ENCODE data around the gene EGFR.

EGFR gene

GRCh38 chr7:55189878-55190436 is 171.1 kb downstream of the EGFR start:
- no peak for DNase-seq (ENCODE audit: low read depth)
- no peak overlapping the region for H3K4me3 ChIP-seq (ENCODE audit: low read depth, low read length)
- TF ChIP-seq MYC (IDR thresholded peaks at IDR 0.05; ENCODE audit: low read depth, low read length), result no peak
- TF ChIP-seq, protein P1, sequence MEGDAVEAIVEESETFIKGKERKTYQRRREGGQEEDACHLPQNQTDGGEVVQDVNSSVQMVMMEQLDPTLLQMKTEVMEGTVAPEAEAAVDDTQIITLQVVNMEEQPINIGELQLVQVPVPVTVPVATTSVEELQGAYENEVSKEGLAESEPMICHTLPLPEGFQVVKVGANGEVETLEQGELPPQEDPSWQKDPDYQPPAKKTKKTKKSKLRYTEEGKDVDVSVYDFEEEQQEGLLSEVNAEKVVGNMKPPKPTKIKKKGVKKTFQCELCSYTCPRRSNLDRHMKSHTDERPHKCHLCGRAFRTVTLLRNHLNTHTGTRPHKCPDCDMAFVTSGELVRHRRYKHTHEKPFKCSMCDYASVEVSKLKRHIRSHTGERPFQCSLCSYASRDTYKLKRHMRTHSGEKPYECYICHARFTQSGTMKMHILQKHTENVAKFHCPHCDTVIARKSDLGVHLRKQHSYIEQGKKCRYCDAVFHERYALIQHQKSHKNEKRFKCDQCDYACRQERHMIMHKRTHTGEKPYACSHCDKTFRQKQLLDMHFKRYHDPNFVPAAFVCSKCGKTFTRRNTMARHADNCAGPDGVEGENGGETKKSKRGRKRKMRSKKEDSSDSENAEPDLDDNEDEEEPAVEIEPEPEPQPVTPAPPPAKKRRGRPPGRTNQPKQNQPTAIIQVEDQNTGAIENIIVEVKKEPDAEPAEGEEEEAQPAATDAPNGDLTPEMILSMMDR (IDR thresholded peaks at IDR 0.05; ENCODE audit: low read depth, low read length), result no peak
- TF ChIP-seq POLR2A (IDR thresholded peaks at IDR 0.05; ENCODE audit: extremely low read depth, insufficient read length), result no peak
- no peak for TF ChIP-seq MAX (IDR thresholded peaks at IDR 0.05; ENCODE audit: low read depth, low read length)

DNA sequence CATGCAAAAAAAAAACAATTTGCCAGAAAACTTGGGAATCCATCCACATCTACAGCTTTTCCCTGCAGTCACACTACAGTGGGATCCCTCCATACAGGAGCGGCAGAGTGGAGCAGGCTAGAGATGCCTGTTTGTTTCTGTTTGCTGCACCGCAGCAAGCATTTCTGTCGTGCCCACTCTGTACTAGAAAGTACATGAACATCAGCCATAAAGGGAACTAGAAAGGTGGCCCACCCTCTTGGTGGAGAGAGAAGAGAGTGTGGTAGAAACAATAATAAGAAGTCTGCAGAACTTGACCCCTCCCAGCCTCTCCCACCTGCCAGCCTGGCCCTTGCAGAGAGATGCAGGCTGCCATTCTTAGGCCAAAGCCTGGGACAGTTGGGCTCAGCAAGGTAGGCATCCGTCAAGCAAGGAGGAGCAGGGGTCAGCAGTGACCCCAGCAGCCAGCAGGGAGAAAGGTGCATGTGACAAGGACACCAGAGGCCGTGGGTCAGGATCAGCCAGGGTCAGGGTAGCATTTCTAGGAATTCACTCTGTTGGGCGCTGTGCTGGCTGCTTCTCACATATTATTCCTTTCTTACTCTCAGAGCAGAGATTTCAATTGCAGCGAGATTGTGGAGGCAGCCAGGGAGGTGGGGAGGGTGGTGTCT is 171.8 kb downstream of the EGFR start:
- TF ChIP-seq, protein P1 (IDR thresholded peaks at IDR 0.05; ENCODE audit: low read depth, low read length), result no peak
- H3K4me3 ChIP-seq (ENCODE audit: low read depth, low read length), result no peak overlapping the region
- DNase-seq (ENCODE audit: low read depth), result no peak

DNA sequence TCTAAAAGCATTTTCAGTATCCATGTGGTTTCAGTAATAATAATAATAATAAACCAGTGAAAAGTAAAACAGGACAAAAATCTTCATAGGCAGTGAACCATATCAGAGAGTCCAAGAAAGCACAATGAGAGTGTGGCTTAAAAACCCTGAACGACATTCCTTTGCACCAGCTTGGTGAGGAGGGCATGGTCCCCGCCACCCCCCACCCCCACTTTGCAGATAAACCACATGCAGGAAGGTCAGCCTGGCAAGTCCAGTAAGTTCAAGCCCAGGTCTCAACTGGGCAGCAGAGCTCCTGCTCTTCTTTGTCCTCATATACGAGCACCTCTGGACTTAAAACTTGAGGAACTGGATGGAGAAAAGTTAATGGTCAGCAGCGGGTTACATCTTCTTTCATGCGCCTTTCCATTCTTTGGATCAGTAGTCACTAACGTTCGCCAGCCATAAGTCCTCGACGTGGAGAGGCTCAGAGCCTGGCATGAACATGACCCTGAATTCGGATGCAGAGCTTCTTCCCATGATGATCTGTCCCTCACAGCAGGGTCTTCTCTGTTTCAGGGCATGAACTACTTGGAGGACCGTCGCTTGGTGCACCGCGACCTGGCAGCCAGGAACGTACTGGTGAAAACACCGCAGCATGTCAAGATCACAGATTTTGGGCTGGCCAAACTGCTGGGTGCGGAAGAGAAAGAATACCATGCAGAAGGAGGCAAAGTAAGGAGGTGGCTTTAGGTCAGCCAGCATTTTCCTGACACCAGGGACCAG is 172.5 kb downstream of the EGFR start:
- DNase-seq (ENCODE audit: low read depth), result no peak
- TF ChIP-seq POLR2A (IDR thresholded peaks at IDR 0.05; ENCODE audit: extremely low read depth, insufficient read length) (no peak), MYC (IDR thresholded peaks at IDR 0.05; ENCODE audit: low read depth, low read length) (no peak), MAX (IDR thresholded peaks at IDR 0.05; ENCODE audit: low read depth, low read length) (no peak)
- TF ChIP-seq, protein P1 (IDR thresholded peaks at IDR 0.05; ENCODE audit: low read depth, low read length), result no peak
- H3K4me3 ChIP-seq (ENCODE audit: low read depth, low read length), result no peak overlapping the region

DNA sequence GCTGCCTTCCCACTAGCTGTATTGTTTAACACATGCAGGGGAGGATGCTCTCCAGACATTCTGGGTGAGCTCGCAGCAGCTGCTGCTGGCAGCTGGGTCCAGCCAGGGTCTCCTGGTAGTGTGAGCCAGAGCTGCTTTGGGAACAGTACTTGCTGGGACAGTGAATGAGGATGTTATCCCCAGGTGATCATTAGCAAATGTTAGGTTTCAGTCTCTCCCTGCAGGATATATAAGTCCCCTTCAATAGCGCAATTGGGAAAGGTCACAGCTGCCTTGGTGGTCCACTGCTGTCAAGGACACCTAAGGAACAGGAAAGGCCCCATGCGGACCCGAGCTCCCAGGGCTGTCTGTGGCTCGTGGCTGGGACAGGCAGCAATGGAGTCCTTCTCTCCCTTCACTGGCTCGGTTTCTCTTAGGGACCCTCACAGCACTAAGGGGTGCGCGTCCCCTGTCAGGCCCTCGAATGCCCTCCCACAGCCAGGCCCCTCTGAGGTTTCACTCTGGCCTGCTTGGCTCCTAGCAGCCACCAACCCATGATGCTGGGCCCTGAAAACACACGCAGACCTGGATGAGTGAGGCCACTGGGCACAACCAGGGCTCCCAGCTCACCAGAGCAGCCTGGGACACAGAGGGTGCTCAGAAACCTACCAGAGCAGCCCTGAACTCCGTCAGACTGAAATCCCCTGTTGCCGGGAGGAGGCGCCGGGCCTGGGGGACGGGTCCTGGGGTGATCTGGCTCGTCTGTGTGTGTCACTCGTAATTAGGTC is 173.3 kb downstream of the EGFR start:
- no peak overlapping the region for H3K4me3 ChIP-seq (ENCODE audit: low read depth, low read length)
- TF ChIP-seq POLR2A (IDR thresholded peaks at IDR 0.05; ENCODE audit: extremely low read depth, insufficient read length) (no peak), MYC (IDR thresholded peaks at IDR 0.05; ENCODE audit: low read depth, low read length) (no peak)
- no peak for DNase-seq (ENCODE audit: low read depth)

DNA sequence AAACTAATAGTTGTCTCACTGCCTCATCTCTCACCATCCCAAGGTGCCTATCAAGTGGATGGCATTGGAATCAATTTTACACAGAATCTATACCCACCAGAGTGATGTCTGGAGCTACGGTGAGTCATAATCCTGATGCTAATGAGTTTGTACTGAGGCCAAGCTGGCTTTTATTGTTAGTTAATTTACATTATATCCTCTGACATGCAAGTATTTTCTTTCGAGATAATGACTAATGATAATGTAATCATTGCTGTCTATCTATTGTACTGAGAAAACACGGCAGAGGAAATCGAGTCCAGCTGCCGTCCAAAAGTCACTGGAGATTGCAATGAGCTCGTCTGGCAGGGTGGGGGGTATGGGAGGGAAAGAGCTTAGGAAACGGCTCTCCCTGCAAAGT is 173.9 kb downstream of the EGFR start:
- H3K4me3 ChIP-seq (ENCODE audit: low read depth, low read length), result no peak overlapping the region
- DNase-seq (ENCODE audit: low read depth), result no peak

More for the DNA sequence above, 173.9 kb downstream of the EGFR start:
- TF ChIP-seq MAX (IDR thresholded peaks at IDR 0.05; ENCODE audit: low read depth, low read length) (no peak), POLR2A (IDR thresholded peaks at IDR 0.05; ENCODE audit: extremely low read depth, insufficient read length) (no peak), MYC (IDR thresholded peaks at IDR 0.05; ENCODE audit: low read depth, low read length) (no peak)
- TF ChIP-seq, protein P1 (IDR thresholded peaks at IDR 0.05; ENCODE audit: low read depth, low read length), result no peak
